H9 (cell line): ENCODE measurements around the gene MFSD12. TPM values are rescaled to one million over a fixed set of nuclear protein-coding genes. Genes with fewer than 3 reads are reported as not detected.

Source experiments
- DNase-seq: peaks from one replicate; pipeline ENCODE4 v3.0.0-alpha.2; 2017
- H2AFZ ChIP-seq: one replicate; pipeline ENCODE4 v1.6.1; 2013; ENCODE audit warnings: mild to moderate bottlenecking, low read length, control low read depth, moderate library complexity
- H2AK5ac ChIP-seq: 2 replicates; pipeline ENCODE4 v1.6.1; 2013; ENCODE audit warnings: low read length, control low read depth, mixed read lengths; ENCODE audit not compliant: insufficient read length
- H2BK120ac ChIP-seq: one replicate; pipeline ENCODE4 v1.6.1; 2013; ENCODE audit warnings: low read depth, mild to moderate bottlenecking, low read length, control low read depth, inconsistent platforms; ENCODE audit not compliant: poor library complexity, severe bottlenecking
- H2BK12ac ChIP-seq: 2 replicates; pipeline ENCODE4 v1.6.1; 2013; ENCODE audit warnings: low read length, control low read depth, mixed read lengths, low read depth; ENCODE audit not compliant: insufficient read length
- H2BK15ac ChIP-seq: 2 replicates; pipeline ENCODE4 v1.6.1; 2013; ENCODE audit warnings: low read depth, low read length, control low read depth
- H2BK20ac ChIP-seq: one replicate; pipeline ENCODE4 v1.6.1; 2013; ENCODE audit warnings: low read depth, mild to moderate bottlenecking, low read length, control low read depth, inconsistent platforms; ENCODE audit not compliant: poor library complexity, severe bottlenecking
- H2BK5ac ChIP-seq: 2 replicates; pipeline ENCODE4 v1.6.1; 2013; ENCODE audit warnings: low read length, control low read depth, mixed read lengths; ENCODE audit not compliant: insufficient read length
- H3K14ac ChIP-seq: 2 replicates; pipeline ENCODE4 v1.6.1; 2013; ENCODE audit warnings: low read length, control low read depth; ENCODE audit not compliant: insufficient read depth
- H3K18ac ChIP-seq: 2 replicates; pipeline ENCODE4 v1.6.1; 2013; ENCODE audit warnings: low read depth, mild to moderate bottlenecking, mixed read lengths, low read length, control low read depth; ENCODE audit not compliant: insufficient read length
- H3K23ac ChIP-seq: 2 replicates; pipeline ENCODE4 v1.6.1; 2013; ENCODE audit warnings: low read length, control low read depth, mixed read lengths, low read depth; ENCODE audit not compliant: insufficient read length
- H3K23me2 ChIP-seq: 2 replicates; pipeline ENCODE4 v1.6.1; 2013; ENCODE audit warnings: low read depth, mild to moderate bottlenecking, mixed read lengths, low read length, control low read depth; ENCODE audit not compliant: insufficient read length, poor library complexity, severe bottlenecking
- H3K27ac ChIP-seq: 2 replicates; pipeline ENCODE4 v1.5.1; 2013; ENCODE audit warnings: low read length, control low read depth, mixed read lengths, low read depth; ENCODE audit not compliant: insufficient read length
- H3K27me3 ChIP-seq: 2 replicates; pipeline ENCODE4 v1.6.1; 2013; ENCODE audit warnings: low read length, control low read depth, inconsistent platforms; ENCODE audit not compliant: insufficient read depth
- H3K4ac ChIP-seq: 2 replicates; pipeline ENCODE4 v1.6.1; 2013; ENCODE audit warnings: low read depth, mild to moderate bottlenecking, control low read depth, inconsistent platforms, low read length, moderate library complexity
- H3K4me1 ChIP-seq: 2 replicates; pipeline ENCODE4 v1.6.1; 2013; ENCODE audit warnings: low read length, control low read depth, inconsistent platforms; ENCODE audit not compliant: insufficient read depth
- H3K4me2 ChIP-seq: 2 replicates; pipeline ENCODE4 v1.6.1; 2013; ENCODE audit warnings: low read length, control low read depth, mixed read lengths; ENCODE audit not compliant: insufficient read length, insufficient read depth
- H3K56ac ChIP-seq: 2 replicates; pipeline ENCODE4 v1.6.1; 2013; ENCODE audit warnings: low read depth, mild to moderate bottlenecking, mixed read lengths, low read length, control low read depth; ENCODE audit not compliant: insufficient read length
- H3K79me1 ChIP-seq: 2 replicates; pipeline ENCODE4 v1.6.1; 2013; ENCODE audit warnings: low read depth, mild to moderate bottlenecking, moderate library complexity, low read length, control low read depth, inconsistent platforms; ENCODE audit not compliant: insufficient read depth, poor library complexity, severe bottlenecking
- H3K79me2 ChIP-seq: 2 replicates; pipeline ENCODE4 v1.6.1; 2013; ENCODE audit warnings: low read length, control low read depth, inconsistent platforms; ENCODE audit not compliant: insufficient read depth
- H3K9ac ChIP-seq: 2 replicates; pipeline ENCODE4 v1.6.1; 2013; ENCODE audit warnings: low read length, control low read depth, mixed read lengths; ENCODE audit not compliant: insufficient read length; ENCODE audit errors: extremely low read depth
- H3K9me3 ChIP-seq: one replicate; pipeline ENCODE4 v1.6.1; 2013; ENCODE audit warnings: low read depth, low read length, inconsistent platforms; ENCODE audit not compliant: control insufficient read depth
- H3T11ph ChIP-seq: one replicate; pipeline ENCODE4 v1.6.1; 2013; ENCODE audit warnings: mild to moderate bottlenecking, low read length, control low read depth, inconsistent platforms
- H4K20me1 ChIP-seq: one replicate; pipeline ENCODE4 v1.6.1; 2013; ENCODE audit not compliant: control insufficient read depth, insufficient read length, insufficient read depth
- H4K5ac ChIP-seq: 2 replicates; pipeline ENCODE4 v1.6.1; 2013; ENCODE audit warnings: low read depth, mild to moderate bottlenecking, mixed read lengths, low read length, control low read depth; ENCODE audit not compliant: insufficient read length
- H4K8ac ChIP-seq: replicated peaks from 2 replicates; pipeline ENCODE4 v1.6.1; 2013; ENCODE audit warnings: low read length, control low read depth, mixed read lengths, low read depth; ENCODE audit not compliant: insufficient read length
- H4K91ac ChIP-seq: 2 replicates; pipeline ENCODE4 v1.6.1; 2013; ENCODE audit warnings: low read depth, mild to moderate bottlenecking, moderate library complexity, mixed read lengths, low read length, control low read depth; ENCODE audit not compliant: insufficient read length
- H3K27ac Mint-ChIP-seq, 3 experiments: 2 replicates in 2 of 3; 3 replicates in 1 of 3; pipeline ENCODE4 v1.8.0; 2020 to 2021; ENCODE audit warnings: mixed read lengths in 3 of 3, mild to moderate bottlenecking in 1 of 3, moderate library complexity in 1 of 3
- H3K27me3 Mint-ChIP-seq: 2 replicates; pipeline ENCODE4 v1.8.0; 2021; ENCODE audit warnings: low read depth, mild to moderate bottlenecking, moderate library complexity, mixed read lengths
- H3K36me3 Mint-ChIP-seq, 3 experiments: 2 replicates in 2 of 3; 3 replicates in 1 of 3; pipeline ENCODE4 v1.8.0; 2020 to 2021; ENCODE audit warnings: low read depth in 3 of 3, mixed read lengths in 3 of 3; ENCODE audit not compliant: insufficient read depth in 1 of 3
- H3K4me1 Mint-ChIP-seq, 2 experiments: 2 replicates each; pipeline ENCODE4 v1.8.0; 2020; ENCODE audit warnings: mixed read lengths in 2 of 2
- H3K4me3 Mint-ChIP-seq, 2 experiments: 2 replicates in 1 of 2; 3 replicates in 1 of 2; pipeline ENCODE4 v1.8.0; 2020 to 2021; ENCODE audit warnings: mild to moderate bottlenecking in 2 of 2, mixed read lengths in 2 of 2, moderate library complexity in 1 of 2
- H3K9me3 Mint-ChIP-seq, 2 experiments: 2 replicates in 1 of 2; 3 replicates in 1 of 2; pipeline ENCODE4 v1.8.0; 2020; ENCODE audit warnings: mild to moderate bottlenecking in 2 of 2, mixed read lengths in 2 of 2, moderate library complexity in 1 of 2
- CTCF ChIP-seq: fragments of 200-600 bp; sonication (generic); conservative IDR thresholded peaks from 3 replicates; pipeline ENCODE4 v1.8.0; 2021; ENCODE audit warnings: antibody characterized with exemption, mild to moderate bottlenecking
- WGBS: extraction: QIAGEN DNeasy Blood & Tissue Kit; methylation state at CpG from one replicate; pipeline ENCODE4 v1.1.7; 2013; ENCODE audit warnings: missing lambda C conversion rate, low lambda C conversion rate, mixed read lengths; ENCODE audit not compliant: insufficient read length; ENCODE audit errors: extremely low coverage; 5-methylcytosine and 5-hydroxymethylcytosine counted together
- total RNA-seq: library from RNA; stranded (reverse); gene quantifications from 2 replicates; pipeline ENCODE4 v1.2.1, GENCODE V29; 2021

The MFSD12 gene
- total RNA-seq, 1 experiment from 2014 or later = 58.8 TPM

DNA sequence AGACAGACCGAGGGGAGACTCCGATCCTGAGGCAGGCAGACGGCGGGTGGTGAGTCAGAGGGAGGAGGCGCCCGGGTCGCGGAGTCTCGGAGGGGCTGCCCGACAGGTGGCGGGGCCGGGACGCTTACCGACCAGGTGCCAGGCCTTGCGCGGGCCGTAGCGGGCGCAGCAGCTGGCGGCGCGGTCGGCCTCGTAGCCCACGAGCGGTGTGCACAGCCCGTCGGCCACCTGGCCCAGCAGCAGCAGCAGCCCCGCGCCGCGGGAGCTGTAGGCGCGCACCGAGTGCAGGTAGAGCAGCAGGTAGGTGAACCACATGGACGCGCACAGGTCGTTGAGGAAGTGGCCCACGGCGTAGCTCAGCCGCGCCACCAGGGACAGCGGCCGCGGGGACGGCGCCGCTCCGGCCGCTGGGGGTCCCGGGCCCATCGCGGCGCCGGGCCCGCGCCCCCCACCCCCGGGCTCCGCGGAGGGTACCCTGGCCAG lies 367 bp downstream of the MFSD12 start:
- Histone ChIP-seq H3K56ac (no peak overlapping the region), H4K8ac (no peak overlapping the region), H3K23me2 (peaks cover 8% of the 10 kb centered on the region), H3K4me2 (peak overlapping the region; percentile 43), H2AFZ (no peak overlapping the region), H3K27me3 (no peaks in the 10 kb centered on the region; the same call in 1 of the 2 replicates), H3K4me1 (no peaks in the 10 kb centered on the region), H4K20me1 (peaks cover 3% of the 10 kb centered on the region), H2BK120ac (no peak overlapping the region), H2BK12ac (no peak overlapping the region), H3K79me2 (no peaks in the 10 kb centered on the region), H3K9me3 (no peaks in the 10 kb centered on the region), H2AK5ac (no peak overlapping the region), H3K23ac (no peak overlapping the region), H3K4ac (no peak overlapping the region), H4K5ac (no peak overlapping the region), H3T11ph (no peak overlapping the region), H3K14ac (no peak overlapping the region), H3K27ac (no peak overlapping the region), H3K79me1 (no peaks in the 10 kb centered on the region), H3K18ac (no peak overlapping the region), H2BK20ac (no peak overlapping the region), H2BK15ac (no peak overlapping the region), H2BK5ac (no peak overlapping the region), H4K91ac (no peak overlapping the region), H3K9ac (no peak overlapping the region)
- H3K4me1 Mint-ChIP-seq = peaks cover 12 to 15% of the 10 kb centered on the region in 2 experiments
- peak overlapping the region; percentile 86 to 97 for H3K4me3 Mint-ChIP-seq
- peaks cover 39% of the 10 kb centered on the region for H3K27me3 Mint-ChIP-seq
- no peak for TF ChIP-seq CTCF
- 0 out of 7 replicates have a peak, but pooled peaks cover 0 to 5% (median 0%) of the 10 kb centered on the region in 3 experiments for H3K36me3 Mint-ChIP-seq
- WGBS = no CpG with 5 or more reads among the region's 60 CpGs
- DNase-seq = peak; percentile 33
- H3K27ac Mint-ChIP-seq = no peak overlapping the region
- no peaks in the 10 kb centered on the region for H3K9me3 Mint-ChIP-seq
